GM04503 (cell line): ENCODE data around the gene DRGX.

Experiments
- DNase-seq: peaks from one replicate; pipeline ENCODE4 v3.0.0-alpha.2; 2012; ENCODE audit warnings: low read depth

The DRGX gene

GRCh38 chr10:49407552-49408137 is 11.8 kb upstream of the DRGX start:
- DNase-seq: peak; percentile 21

DNA sequence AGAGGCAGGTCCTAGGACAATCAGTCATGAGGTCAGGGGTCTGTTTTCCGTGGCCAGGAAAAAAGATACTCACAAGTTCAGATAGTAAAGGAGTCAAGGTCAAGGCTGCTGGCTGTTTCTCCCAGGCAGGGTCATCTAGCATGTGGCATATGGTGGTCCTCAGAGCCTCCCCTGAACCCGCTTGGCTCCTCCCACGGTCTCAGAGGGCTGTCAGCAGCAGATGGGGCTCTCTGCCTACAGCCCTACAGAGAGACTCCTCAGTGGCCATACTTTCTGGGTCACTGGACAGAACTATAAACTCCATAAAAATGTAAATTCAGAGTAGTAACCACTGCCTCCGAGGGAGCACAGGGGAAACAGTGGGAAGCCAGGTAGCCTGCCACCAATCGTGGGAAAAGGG is 11.3 kb upstream of the DRGX start:
- no peak for DNase-seq

DNA sequence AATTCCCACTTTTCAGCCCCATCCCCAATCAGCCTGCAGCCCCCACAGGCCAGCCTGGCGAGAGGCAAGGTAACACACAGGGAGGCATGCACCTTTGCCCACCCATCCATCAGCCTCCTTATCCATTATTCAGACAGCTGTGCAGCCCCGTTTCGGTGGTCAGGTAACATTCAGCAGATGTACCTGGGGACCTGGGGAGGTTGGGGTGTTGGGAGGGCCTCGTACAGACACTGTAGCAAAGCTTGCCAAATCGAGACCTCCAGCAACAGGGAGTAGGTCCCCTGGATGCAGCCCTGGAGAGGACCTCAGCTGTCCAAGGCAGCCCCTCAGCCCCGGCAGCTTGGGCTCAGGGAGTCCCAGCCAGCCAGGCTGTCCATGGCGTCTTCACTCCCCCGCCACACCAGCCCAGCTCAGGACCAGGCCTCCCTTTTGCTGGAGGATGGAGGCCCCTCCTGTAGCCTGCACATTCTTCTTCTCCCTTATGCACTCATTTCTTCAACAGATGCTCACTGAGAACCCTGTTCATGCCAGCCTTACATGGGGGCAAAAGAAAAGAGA is 8.5 kb upstream of the DRGX start:
- DNase-seq: no peak

- no peak for DNase-seq
Measured at GRCh38 chr10:49403363-49403762, 7.5 kb upstream of the DRGX start.

GRCh38 chr10:49400365-49400764 is 4.5 kb upstream of the DRGX start:
- DNase-seq: no peak

- DNase-seq: no peak
Measured at GRCh38 chr10:49398986-49399385, 3.1 kb upstream of the DRGX start.

- DNase-seq: no peak
Measured at GRCh38 chr10:49398000-49398861, 2.3 kb upstream of the DRGX start.

- DNase-seq: no peak
Measured at GRCh38 chr10:49397036-49397999, 1.4 kb upstream of the DRGX start.

- DNase-seq: no peak
Measured at GRCh38 chr10:49396666-49396999, 744 bp upstream of the DRGX start.

- no peak for DNase-seq
Measured at GRCh38 chr10:49394933-49395740, 752 bp downstream of the DRGX start.

DNA sequence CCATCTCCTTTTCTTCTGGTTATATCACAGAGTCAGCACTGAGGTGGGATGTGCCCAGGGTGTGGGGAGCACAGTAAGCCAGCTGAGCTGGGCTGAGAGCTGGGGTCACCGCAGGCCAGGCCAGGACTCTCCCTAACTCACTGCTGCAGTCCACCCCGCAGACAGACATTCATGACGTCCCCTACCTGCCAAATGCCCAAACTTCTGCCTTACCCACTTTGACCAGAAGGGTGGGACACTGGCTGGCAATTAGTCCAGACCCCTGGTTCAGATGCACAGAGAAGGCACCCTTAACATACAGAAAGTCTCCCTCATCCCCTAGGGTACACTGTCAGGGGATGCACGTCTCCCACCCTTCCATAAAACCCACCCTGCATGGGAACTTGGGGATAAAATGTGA is 2.1 kb downstream of the DRGX start:
- no peak for DNase-seq

DNA sequence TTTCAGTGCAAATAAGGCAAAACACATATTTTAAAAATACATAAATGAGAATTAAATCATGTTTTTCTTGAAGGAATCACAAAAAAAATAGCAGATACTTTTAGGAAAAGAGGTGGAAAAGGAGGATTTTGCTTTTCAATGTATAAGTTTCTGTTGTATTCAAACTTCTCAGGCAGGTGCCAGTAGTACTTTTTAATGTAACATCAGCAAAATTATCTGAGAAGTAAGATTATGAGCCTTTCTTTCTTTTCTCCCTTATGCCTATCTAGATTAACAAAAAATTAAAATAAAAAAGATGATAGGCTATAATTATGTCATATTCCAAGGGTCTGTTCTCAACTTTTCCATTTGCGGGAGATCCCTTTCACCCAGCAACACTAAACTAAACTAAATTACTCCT is 2.6 kb downstream of the DRGX start:
- no peak for DNase-seq

- no peak for DNase-seq
Measured at GRCh38 chr10:49389361-49389933, 6.4 kb downstream of the DRGX start.

DNA sequence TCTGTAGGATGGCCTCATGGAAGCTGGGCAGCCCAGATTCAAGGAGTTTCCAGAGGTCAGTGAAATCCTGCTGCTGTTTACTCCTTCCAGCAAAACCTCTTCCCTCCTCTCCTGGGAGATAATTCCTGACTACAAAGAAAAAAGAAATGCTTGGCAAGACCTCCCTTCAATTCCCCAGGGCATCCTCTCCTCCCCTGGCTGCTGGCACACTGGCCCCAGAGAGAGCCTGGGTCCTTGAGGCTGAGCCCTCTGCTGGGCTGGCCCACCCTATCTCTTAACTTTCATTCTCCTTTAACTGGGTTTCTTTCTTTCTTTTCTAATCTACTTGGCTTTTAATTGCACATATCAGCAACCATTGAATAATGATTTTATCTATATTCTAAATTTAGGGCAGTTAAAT is 7.7 kb downstream of the DRGX start:
- DNase-seq: no peak

- peak; percentile 35 for DNase-seq
Measured at GRCh38 chr10:49387071-49387470, 8.8 kb downstream of the DRGX start.

GRCh38 chr10:49385939-49386922 is 9.7 kb downstream of the DRGX start:
- no peak for DNase-seq

DNA sequence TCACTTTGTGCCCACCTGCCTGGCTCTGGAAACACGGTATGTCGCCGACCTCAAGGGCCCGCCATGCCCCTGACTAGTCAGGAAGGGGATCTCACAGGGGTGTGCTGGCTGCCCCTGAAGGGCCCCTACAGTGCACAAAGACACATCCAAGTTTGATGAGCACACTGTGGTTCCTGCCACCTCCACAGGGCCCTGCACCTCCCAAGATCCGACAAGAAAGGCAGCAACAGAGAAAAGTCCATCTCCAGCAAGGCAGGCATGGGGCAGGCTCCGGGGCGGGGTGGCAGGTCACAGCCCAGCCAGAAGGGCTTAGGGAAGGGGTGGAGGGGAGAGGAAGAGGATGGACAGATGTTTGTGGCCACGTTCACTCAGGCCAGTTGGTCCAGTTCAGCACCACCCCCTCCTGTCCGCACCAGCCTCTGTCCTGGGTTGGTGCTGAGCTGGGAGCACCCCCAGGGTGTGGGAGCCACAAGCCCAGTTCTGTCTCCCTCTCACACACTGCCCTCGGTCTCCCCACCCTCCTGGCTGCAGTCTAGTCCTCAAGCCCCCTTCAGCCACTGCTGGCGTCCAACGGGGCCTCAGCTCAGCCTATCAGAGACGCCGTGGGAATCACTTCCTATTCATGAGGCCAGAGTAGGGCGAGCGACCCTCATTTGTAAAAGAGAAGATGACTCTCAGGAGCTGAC is 11.5 kb downstream of the DRGX start:
- DNase-seq: no peak

GRCh38 chr10:49383853-49384252 is 12.0 kb downstream of the DRGX start:
- DNase-seq: no peak

- DNase-seq: no peak
Measured at GRCh38 chr10:49382826-49383225, 13.1 kb downstream of the DRGX start.
